ENCODE measurements around the gene STK36.
A peak's percentile ranks its signal among the peaks of the same experiment; 100 is the strongest.

Gene STK36

DNA sequence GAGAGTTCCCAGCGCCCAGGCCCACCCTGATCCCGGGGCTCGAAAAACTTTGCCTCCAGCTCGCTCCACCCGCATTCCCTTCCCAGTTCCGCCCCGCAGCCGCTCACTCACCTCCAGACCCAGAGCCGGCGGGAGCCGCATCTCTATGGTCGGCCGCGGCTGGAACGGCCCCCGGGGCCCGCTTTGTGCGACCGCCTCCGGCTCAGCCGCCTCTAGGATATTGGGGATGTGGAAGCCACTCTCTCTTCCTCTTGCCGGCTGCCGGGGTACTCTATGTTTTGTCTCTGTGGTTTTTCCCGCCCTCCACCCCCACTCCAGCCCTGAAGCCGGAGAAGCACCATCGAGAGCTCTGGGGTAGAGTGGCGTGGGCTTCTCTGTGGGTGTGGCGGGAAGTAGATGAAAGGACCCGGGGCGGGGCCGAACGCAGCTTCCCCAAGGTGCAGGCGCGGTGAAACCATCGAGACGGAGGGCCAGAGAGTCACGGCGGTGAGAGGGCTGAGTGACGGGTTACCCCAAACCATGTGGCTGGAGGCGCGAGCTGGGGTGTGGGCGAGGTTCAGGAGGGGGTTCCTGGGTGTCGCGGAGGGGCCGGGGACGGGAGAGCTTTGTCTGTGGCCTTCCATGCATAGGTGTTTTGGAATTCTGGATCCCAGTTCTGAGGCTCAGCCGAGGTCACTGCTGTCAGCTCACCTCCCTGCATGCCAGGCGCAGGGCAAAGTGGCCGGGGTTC lies 12.5 kb upstream of the STK36 start, which contains the start of the genes BCS1L and ZNF142:
BCS1L (plus strand) TSS at position 426 of the 730 bp plus-strand sequence. CDS start 1,305 bp downstream, outside the sequence.
ZNF142 (minus strand) TSS at position 366 of the 730 bp plus-strand sequence. CDS start 3,194 bp downstream, outside the sequence.
- peak; percentile 91 to 98 for DNase-seq (ENCODE audit: low read depth in 1 of 2, low spot score in 1 of 2)

DNA sequence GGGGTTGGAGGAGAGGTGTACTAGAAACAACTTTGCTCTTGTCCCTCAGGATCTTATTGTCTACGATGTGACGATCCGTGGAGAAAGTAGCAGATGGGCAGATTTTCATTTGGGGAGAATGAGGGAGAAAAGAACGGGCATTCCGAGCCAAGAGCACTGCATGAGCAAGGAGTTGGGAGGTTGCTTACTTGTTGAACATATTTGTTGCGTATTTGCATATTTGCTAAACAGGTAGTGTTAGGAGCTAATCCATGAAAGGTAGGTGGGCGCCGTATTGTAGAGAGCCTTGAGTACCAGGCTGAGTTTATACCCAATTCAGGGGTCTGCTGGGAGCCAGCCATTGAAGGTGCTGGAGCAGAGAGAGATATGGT lies 11.9 kb upstream of the STK36 start:
- TF ChIP-seq, protein P1, sequence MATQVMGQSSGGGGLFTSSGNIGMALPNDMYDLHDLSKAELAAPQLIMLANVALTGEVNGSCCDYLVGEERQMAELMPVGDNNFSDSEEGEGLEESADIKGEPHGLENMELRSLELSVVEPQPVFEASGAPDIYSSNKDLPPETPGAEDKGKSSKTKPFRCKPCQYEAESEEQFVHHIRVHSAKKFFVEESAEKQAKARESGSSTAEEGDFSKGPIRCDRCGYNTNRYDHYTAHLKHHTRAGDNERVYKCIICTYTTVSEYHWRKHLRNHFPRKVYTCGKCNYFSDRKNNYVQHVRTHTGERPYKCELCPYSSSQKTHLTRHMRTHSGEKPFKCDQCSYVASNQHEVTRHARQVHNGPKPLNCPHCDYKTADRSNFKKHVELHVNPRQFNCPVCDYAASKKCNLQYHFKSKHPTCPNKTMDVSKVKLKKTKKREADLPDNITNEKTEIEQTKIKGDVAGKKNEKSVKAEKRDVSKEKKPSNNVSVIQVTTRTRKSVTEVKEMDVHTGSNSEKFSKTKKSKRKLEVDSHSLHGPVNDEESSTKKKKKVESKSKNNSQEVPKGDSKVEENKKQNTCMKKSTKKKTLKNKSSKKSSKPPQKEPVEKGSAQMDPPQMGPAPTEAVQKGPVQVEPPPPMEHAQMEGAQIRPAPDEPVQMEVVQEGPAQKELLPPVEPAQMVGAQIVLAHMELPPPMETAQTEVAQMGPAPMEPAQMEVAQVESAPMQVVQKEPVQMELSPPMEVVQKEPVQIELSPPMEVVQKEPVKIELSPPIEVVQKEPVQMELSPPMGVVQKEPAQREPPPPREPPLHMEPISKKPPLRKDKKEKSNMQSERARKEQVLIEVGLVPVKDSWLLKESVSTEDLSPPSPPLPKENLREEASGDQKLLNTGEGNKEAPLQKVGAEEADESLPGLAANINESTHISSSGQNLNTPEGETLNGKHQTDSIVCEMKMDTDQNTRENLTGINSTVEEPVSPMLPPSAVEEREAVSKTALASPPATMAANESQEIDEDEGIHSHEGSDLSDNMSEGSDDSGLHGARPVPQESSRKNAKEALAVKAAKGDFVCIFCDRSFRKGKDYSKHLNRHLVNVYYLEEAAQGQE (IDR thresholded peaks at IDR 0.05; ENCODE audit: insufficient replicate concordance, low read depth): no peak
- no peak for TF ChIP-seq SPI1 (IDR thresholded peaks at IDR 0.05; ENCODE audit: borderline replicate concordance, low read depth)
- TF ChIP-seq POLR2AphosphoS5 (IDR thresholded peaks at IDR 0.05; ENCODE audit: low read depth): no peak
- TF ChIP-seq, protein P2, sequence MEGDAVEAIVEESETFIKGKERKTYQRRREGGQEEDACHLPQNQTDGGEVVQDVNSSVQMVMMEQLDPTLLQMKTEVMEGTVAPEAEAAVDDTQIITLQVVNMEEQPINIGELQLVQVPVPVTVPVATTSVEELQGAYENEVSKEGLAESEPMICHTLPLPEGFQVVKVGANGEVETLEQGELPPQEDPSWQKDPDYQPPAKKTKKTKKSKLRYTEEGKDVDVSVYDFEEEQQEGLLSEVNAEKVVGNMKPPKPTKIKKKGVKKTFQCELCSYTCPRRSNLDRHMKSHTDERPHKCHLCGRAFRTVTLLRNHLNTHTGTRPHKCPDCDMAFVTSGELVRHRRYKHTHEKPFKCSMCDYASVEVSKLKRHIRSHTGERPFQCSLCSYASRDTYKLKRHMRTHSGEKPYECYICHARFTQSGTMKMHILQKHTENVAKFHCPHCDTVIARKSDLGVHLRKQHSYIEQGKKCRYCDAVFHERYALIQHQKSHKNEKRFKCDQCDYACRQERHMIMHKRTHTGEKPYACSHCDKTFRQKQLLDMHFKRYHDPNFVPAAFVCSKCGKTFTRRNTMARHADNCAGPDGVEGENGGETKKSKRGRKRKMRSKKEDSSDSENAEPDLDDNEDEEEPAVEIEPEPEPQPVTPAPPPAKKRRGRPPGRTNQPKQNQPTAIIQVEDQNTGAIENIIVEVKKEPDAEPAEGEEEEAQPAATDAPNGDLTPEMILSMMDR (IDR thresholded peaks at IDR 0.05; ENCODE audit: insufficient read depth, low read length): no peak
- no peak for TF ChIP-seq GABPA (IDR thresholded peaks at IDR 0.05; ENCODE audit: low read depth)
- Histone ChIP-seq H3K27ac (replicated peaks) (peak overlapping the region; percentile 76), H3K4me3 (replicated peaks; ENCODE audit: insufficient read depth, low read length) (peak overlapping the region; percentile 72), H3K27me3 (ENCODE audit: insufficient read depth, poor library complexity, severe bottlenecking) (no peaks in the 10 kb centered on the region)
- DNase-seq (ENCODE audit: low read depth in 1 of 2, low spot score in 1 of 2): no peak

More for the DNA sequence above, 12.5 kb upstream of the STK36 start, which contains the start of the genes BCS1L and ZNF142:
- Histone ChIP-seq H3K27ac (replicated peaks) (peak within 1 kb of the TSS; percentile 76), H3K4me3 (replicated peaks; ENCODE audit: insufficient read depth, low read length) (peak within 1 kb of the TSS; percentile 72), H3K27me3 (ENCODE audit: insufficient read depth, poor library complexity, severe bottlenecking) (no peaks in the 10 kb centered on the region)
- TF ChIP-seq, protein P2 (IDR thresholded peaks at IDR 0.05; ENCODE audit: insufficient read depth, low read length): no peak
- TF ChIP-seq, protein P1 (IDR thresholded peaks at IDR 0.05; ENCODE audit: insufficient replicate concordance, low read depth): peak; percentile 23
- TF ChIP-seq SPI1 (IDR thresholded peaks at IDR 0.05; ENCODE audit: borderline replicate concordance, low read depth) (peak; percentile 42; the same call in 1 of the 2 replicates), POLR2AphosphoS5 (IDR thresholded peaks at IDR 0.05; ENCODE audit: low read depth) (peak; percentile 93), GABPA (IDR thresholded peaks at IDR 0.05; ENCODE audit: low read depth) (peak; percentile 59)

DNA sequence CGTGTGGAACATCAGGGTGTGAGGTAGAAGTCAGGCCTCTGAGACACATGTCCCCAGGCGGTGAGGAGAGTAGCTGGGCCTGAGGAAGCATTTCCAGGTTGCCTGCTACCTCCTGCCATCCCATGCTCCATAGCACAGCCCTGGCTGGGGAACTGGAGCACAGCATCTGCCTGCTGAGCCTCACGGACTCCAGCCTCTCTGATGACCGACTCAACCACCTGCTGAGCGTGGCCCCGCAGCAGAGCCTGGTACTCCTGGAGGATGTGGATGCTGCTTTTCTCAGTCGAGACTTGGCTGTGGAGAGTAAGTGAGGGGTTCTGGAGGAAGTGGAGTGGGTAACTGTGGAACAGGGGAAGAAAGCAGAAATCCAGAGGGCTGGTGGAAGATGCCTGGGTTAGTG lies 9.5 kb upstream of the STK36 start:
- TF ChIP-seq GABPA (IDR thresholded peaks at IDR 0.05; ENCODE audit: low read depth): no peak
- TF ChIP-seq, protein P2 (IDR thresholded peaks at IDR 0.05; ENCODE audit: insufficient read depth, low read length): no peak
- TF ChIP-seq SPI1 (IDR thresholded peaks at IDR 0.05; ENCODE audit: borderline replicate concordance, low read depth): no peak
- TF ChIP-seq POLR2AphosphoS5 (IDR thresholded peaks at IDR 0.05; ENCODE audit: low read depth): no peak
- Histone ChIP-seq H3K4me3 (replicated peaks; ENCODE audit: insufficient read depth, low read length) (no peak overlapping the region), H3K27me3 (ENCODE audit: insufficient read depth, poor library complexity, severe bottlenecking) (no peaks in the 10 kb centered on the region), H3K27ac (replicated peaks) (no peak overlapping the region)
- no peak for DNase-seq (ENCODE audit: low read depth in 1 of 2, low spot score in 1 of 2)
